Suppressor macrophage treated with lipopolysaccharide for 4 hours (primary cell): ENCODE results near the gene PCDH9.

ENCODE experiments used
- DNase-seq: peaks from one replicate; pipeline ENCODE4 v3.0.0-alpha.2; 2020

PCDH9 gene

DNA sequence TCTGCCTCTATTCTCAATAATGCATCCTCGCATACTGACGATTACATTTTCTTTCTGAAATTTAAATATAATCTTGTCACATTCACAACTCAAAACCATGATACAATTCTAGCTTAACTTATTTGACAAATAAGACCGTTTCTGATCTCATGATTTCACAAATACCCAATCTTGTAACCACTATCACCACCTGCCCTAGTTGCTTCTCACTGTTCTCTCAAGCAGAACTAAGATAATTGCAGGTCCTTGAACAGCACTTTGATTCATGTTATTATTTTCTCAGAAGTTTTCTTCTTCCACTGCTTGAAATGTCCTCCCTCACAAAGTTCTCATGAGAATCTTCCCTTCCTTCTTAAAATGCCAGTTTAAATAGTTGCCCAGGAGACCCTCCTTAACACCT, 211.4 kb downstream of the PCDH9 start:
- DNase-seq = no peak

DNA sequence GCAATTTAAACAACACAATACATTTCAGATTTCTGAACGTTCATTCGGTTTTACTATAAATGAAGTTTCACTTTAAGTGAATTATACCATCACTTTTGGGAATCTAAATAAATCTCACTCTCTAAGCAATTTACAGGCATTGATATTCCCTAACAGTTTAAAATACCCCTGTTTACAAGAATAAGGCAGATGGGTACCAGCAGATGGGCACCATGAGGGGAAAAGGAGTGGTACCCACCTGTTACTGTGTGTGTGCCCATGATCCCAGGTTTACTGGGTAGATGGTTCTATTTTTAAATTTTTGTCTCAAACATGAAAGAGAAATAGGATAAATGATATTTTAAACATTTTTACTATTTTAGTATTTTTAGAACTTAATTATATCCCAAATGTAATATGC, 212.9 kb downstream of the PCDH9 start:
- DNase-seq = no peak

- DNase-seq = no peak
These were observed 214.0 kb downstream of the PCDH9 start for GRCh38 chr13:67015976-67016600.

DNA sequence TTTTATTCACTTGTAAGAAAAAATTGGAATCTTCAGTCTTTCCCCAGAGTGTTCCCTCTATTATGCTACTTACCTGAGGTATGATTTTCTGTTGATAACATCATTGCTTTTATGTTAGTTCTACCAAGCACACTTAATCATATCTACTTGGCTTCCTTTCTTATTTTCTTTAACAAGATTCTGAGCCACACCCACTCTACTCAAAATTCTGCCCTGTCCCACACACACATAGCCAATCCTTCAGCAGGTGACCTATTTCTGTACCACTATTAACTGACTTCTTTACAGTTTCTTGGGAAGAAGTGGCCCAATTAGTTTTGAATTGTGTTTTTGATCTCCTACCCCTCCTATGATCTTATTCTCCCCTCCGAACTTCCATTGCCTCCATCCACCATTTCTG, 215.7 kb downstream of the PCDH9 start:
- no peak for DNase-seq

DNA sequence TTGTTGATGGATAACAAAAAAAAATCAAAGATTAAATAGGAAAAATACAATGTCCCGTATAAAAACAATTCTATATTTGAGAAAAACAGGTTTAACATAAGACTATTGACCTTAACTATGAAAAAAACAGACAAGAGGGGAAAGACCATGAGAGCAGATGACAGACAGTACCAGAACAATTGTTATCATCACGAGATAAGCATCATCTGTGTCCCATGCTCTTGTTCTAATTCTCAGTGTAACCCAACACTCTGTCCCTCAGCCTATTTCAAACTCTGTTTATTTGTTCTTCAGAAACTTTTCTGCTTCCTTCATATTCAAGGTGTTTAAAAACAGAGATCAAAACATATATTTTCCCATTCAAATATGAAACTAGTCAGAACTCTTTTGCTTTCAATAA, 216.4 kb downstream of the PCDH9 start:
- no peak for DNase-seq

- no peak for DNase-seq
These were observed 222.0 kb downstream of the PCDH9 start for GRCh38 chr13:67008075-67008668.

DNA sequence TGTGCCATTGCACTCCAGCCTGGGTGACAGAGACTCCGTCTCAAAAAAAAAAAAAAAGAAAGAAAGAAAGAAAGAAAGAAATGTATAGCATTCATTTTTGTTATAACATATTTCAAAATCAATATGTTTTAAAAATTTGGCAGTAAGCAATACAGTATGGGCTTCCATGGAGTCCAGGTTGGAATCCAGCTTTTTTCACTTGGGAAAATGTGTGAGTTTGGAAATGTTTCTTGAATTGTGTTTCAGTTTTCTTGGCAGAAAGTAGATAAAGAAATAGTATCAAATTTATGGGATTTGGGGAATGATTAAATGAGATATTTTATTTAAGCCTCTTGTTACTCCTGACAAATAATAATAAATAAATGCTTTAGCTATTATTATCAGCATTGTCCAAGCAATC, 225.6 kb downstream of the PCDH9 start:
- no peak for DNase-seq

- no peak for DNase-seq
These were observed 226.4 kb downstream of the PCDH9 start for GRCh38 chr13:67003743-67004142.

GRCh38 chr13:67001363-67001762, 228.8 kb downstream of the PCDH9 start:
- DNase-seq = no peak

GRCh38 chr13:66996503-66996902, 233.6 kb downstream of the PCDH9 start:
- DNase-seq = no peak

DNA sequence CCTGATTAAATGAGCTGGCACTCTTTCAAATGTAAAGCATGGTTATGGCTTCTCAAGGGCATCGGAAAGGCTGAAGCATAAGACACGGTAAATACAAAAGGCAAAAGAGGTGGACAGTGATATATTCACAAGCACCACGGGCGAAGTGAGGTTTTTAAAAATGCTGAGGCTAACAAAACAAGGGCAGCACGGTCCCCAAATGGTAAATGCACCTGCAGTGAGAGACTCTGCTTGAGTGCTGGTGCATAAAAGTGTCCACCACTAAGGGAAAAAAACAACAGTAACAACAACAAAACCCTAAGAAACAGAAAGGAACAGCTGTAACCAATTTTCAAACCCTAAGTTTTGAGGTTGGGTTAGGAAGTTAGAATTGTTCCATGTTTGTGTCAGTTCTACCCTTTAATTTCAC, 234.9 kb downstream of the PCDH9 start:
- no peak for DNase-seq

DNA sequence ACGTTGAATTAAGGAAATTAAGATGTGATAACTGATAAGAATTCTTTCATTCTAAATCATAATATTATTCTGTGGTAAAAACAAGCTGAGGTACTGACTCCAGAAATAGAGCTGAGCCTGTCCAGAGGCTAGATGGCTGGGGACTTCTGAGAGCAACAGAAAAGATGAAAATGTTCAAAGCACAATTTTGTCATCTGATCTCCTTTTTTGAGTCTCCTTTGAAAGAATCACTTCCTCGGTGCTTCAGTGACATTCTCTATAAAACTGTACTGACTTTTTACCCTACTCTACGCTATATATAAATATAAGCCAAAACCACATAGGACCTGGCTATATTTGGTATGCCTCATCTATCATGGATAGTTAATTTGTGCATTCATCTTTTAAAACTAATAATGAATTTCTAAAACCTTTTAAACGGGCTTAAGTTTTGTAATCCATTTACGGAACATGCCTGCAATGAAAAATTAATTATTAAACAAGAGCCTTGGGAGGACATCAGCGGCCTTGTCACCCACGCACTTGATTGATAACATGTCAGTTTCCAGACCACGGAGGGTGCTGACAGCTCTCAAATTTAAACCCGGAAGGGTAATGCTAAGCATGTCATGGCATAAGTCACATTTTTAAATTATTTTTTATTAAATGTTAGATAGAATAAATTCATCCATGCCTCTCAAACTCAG, 235.5 kb downstream of the PCDH9 start:
- no peak for DNase-seq

DNA sequence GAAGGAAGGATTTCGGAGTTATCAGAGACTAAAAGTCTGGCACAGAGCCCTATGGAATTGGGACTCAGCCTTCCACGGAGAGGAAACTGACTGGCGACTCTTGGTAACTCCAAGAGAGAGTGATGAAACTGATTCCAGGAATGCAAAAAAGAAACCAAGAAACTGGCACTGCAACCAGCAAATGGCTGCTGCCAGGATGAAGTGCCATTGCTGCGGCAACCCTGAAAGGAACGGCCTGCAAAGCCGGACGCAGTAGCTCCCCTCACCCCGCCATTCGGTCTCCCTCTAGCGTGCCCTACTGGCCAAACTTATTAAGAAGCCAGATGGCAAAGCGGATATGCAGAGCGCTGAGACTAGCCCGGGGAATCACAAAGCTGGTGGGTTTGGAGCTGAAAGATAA, 236.0 kb downstream of the PCDH9 start:
- peak; percentile 47 for DNase-seq

DNA sequence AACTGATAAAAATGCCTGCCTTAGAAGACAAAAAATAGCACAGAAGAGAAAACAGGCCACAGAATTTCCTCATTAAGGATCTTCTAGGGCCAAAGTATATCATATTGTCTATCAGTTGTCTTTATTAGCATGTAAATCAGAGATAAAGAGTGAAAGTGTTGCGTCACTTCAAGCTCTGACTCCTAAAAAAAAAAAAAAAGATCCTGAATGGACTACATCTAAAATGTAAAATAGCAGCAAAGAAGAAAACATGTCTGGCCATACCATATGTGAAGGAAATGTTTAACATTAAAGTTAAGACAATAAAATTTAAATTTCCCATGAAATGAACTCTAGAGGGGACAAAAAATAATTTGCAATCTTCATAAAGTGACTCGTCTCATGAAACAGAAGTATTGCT, 237.4 kb downstream of the PCDH9 start:
- DNase-seq = no peak

DNA sequence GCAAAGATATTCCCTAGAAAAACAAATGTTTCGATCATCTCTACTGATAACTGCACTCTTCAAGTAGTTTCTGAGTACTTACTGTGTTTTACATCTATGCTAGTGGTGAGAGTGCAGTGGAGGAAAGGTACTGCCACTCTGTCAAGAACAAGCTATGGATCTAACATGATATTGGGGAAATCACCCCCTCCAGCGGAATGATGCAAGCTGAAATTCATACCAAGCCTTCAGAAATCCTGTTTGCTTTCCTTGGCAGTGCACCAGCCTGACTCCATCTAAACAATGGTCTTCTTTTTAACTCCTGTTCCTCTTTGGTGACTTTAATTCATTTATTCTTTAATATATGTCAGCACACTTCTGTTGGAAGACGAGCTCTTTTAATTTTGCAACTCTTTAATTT, 238.0 kb downstream of the PCDH9 start:
- DNase-seq = no peak

DNA sequence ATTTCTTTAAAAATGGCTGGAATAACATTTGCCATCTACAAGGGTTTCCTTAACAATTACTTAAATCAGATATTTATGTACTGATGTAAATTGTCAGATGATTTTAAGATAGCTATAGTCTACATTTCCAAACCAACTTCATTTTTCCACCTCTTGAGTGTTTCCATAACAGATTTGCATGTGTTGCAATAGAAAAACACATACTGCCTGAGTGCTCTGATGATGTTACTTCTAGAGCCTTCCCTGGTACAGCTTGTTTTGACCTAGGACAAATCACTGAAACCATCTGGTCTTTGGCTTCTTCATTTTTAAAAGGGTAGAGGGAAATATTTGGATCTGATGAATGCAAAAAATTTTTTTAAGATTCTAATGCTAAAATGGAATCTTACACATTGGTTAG, 245.9 kb downstream of the PCDH9 start:
- DNase-seq = no peak

- no peak for DNase-seq
These were observed 248.2 kb downstream of the PCDH9 start for GRCh38 chr13:66981912-66982311.

DNA sequence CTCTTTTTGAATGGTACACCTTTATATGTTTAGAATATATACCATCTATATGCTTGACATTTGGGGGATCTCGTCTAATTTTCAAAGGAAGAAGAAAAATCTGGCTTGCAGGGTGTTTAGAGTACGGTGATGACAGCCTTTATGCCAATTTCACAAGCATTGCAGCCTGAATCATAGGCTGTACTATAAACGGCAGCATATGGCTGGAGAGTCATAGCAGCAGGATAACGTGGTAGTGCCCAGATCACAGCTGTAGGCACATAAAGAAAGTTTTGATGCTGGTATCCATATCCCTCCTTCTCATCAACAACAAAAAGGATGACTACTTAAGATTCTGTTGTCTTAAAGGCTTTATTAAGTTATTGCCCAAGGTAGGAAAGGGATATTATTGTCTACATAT, 253.0 kb downstream of the PCDH9 start:
- no peak for DNase-seq

- DNase-seq = no peak
These were observed 255.2 kb downstream of the PCDH9 start for GRCh38 chr13:66974889-66975288.

- no peak for DNase-seq
These were observed 256.0 kb downstream of the PCDH9 start for GRCh38 chr13:66974174-66974573.

DNA sequence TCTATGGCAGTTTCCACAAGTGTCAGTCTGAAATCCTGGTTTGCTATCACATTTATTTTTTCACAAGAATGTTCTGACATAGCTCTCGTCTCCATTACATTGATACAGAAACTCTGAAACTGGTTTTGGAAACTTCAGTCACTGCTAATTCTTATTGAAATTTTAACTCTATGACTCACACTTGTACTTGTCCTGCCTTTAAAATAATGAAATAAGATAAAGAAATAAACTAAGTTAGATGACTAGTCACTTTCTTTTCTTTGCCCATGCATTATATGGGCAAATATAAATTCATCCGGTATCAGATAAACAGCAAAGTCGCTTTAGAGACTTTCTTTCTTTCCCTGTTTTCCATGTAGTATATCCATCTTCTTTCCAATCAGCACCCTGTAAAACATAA, 257.5 kb downstream of the PCDH9 start:
- no peak for DNase-seq

GRCh38 chr13:66971004-66971403, 259.1 kb downstream of the PCDH9 start:
- no peak for DNase-seq

DNA sequence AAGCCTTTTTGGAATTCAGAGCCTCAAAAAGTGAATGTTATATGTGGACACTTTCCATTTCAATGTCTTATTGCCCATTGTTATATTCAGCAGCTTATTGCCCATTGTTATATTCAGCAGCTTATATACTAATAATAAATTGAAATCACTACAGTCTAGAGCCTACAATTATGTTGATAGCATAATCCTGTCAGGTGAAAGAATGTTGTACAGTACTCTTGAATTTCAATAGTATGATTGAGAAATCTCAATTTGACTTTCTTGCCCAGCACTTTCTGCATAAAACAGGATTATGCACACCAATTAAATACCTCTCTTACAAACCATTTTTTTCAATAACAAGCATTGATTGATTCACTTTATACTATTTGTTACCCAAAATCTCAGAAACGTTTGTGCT, 260.8 kb downstream of the PCDH9 start:
- no peak for DNase-seq

DNA sequence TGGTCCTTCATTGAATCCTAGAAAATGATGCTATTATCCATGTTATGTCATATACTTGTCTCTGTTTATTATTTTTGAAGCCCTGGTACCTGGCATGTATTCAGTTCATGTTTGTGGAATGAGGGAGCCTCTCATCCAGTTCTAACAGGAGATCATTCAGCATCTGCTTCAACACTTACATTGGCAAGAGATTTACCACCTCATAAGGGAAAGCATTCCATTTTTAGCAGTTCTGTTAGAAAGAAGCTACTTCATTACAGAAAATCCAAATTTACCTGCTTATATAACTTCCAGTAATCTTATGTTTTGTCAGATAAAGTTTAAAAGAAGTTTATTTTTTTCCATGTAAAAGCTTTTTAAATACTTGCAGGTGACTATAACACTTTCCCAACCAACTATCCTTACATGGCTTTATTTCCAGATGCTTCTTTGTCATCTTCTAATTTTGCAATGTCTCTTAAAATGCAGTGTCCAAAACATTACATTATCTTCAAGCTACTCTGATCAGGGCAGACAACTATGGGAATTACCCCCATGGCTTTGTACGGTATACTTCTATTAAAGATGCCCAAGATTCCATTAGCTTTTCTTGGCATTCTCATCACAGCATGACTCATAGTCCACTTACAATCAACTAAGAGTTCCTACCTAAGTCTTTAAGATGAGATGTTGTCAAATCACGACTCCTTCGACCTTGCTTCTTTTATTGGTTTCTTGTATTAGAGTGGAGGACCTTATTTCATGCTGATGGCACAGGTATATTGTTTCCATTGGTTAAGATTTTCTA, 262.1 kb downstream of the PCDH9 start:
- DNase-seq = no peak
